SK-N-SH treated with all-trans-retinoic acid at 6 μM for 48 hours (cell line): ENCODE data around the gene CLUH.

Experiments used
- ATAC-seq: fragments of 200-7000 bp; cut with Tn5 transposase; 3 replicates; pipeline ENCODE4 v1.9.1; 2020; ENCODE audit warnings: mild to moderate bottlenecking, moderate library complexity
- ARNTL ChIP-seq: fragments of 450-650 bp; formaldehyde crosslinking; IDR thresholded peaks from 2 replicates; pipeline ENCODE4 v1.5.0; 2020; ENCODE audit warnings: low read depth, mild to moderate bottlenecking, moderate library complexity, borderline replicate concordance
- BACH2 ChIP-seq: fragments of 250-450 bp; sonication (Bioruptor Pico); IDR thresholded peaks from 2 replicates; pipeline ENCODE4 v1.9.0; 2021; ENCODE audit warnings: mild to moderate bottlenecking, borderline replicate concordance
- ESRRG ChIP-seq: fragments of 250-450 bp; sonication (Bioruptor Pico); IDR thresholded peaks from 2 replicates; pipeline ENCODE4 v1.6.1; 2021; ENCODE audit warnings: mild to moderate bottlenecking
- GLIS3 ChIP-seq: fragments of 250-450 bp; sonication (Bioruptor Pico); IDR thresholded peaks from 2 replicates; pipeline ENCODE4 v1.5.0; 2020; ENCODE audit warnings: mild to moderate bottlenecking, moderate library complexity
- ISL1 ChIP-seq: fragments of 250-450 bp; sonication (Bioruptor Pico); IDR thresholded peaks from 2 replicates; pipeline ENCODE4 v2.1.2; 2022; ENCODE audit warnings: mild to moderate bottlenecking, moderate library complexity
- OSR1 ChIP-seq: fragments of 250-450 bp; sonication (Bioruptor Pico); IDR thresholded peaks from 2 replicates; pipeline ENCODE4 v1.8.0; 2022; ENCODE audit warnings: moderate library complexity, mild to moderate bottlenecking, inconsistent platforms
- PPARA ChIP-seq: fragments of 250-450 bp; sonication (Bioruptor Pico); IDR thresholded peaks from 2 replicates; pipeline ENCODE4 v1.5.0; 2020; ENCODE audit warnings: mild to moderate bottlenecking, borderline replicate concordance
- SNAI2 ChIP-seq: fragments of 250-450 bp; sonication (Bioruptor Pico); IDR thresholded peaks from 2 replicates; pipeline ENCODE4 v1.5.0; 2020; ENCODE audit warnings: mild to moderate bottlenecking, moderate library complexity
- TCF4 ChIP-seq: fragments of 250-450 bp; sonication (Bioruptor Pico); IDR thresholded peaks from 2 replicates; pipeline ENCODE4 v1.8.0; 2021; ENCODE audit warnings: mild to moderate bottlenecking, moderate library complexity, borderline replicate concordance
- ZC3H10 ChIP-seq: fragments of 250-450 bp; sonication (Bioruptor Pico); IDR thresholded peaks from 2 replicates; pipeline ENCODE4 v1.5.1; 2021; ENCODE audit warnings: mild to moderate bottlenecking, moderate library complexity
- ZFP3 ChIP-seq: fragments of 250-450 bp; sonication (Bioruptor Pico); IDR thresholded peaks from 2 replicates; pipeline ENCODE4 v1.5.0; 2020; ENCODE audit warnings: mild to moderate bottlenecking, moderate library complexity
- ZFP30 ChIP-seq: fragments of 450-650 bp; formaldehyde crosslinking; IDR thresholded peaks from 2 replicates; pipeline ENCODE4 v1.5.0; 2022; ENCODE audit warnings: mild to moderate bottlenecking, moderate library complexity
- ZNF565 ChIP-seq: fragments of 450-650 bp; formaldehyde crosslinking; conservative IDR thresholded peaks from 2 replicates; pipeline ENCODE4 v1.5.0; 2020; ENCODE audit warnings: low read depth, mild to moderate bottlenecking, moderate library complexity
- ZNF70 ChIP-seq: fragments of 450-650 bp; formaldehyde crosslinking; IDR thresholded peaks from 2 replicates; pipeline ENCODE4 v1.5.0; 2020; ENCODE audit warnings: mild to moderate bottlenecking, moderate library complexity
- ZNF8 ChIP-seq: fragments of 450-650 bp; formaldehyde crosslinking; IDR thresholded peaks from 2 replicates; pipeline ENCODE4 v1.5.0; 2020; ENCODE audit warnings: mild to moderate bottlenecking, moderate library complexity
- TF ChIP-seq, protein P1 (sequence below): fragments of 250-450 bp; sonication (Bioruptor Pico); IDR thresholded peaks from 2 replicates; pipeline ENCODE4 v1.8.0; 2021; ENCODE audit warnings: low read depth, mild to moderate bottlenecking, moderate library complexity, borderline replicate concordance
- TF ChIP-seq, protein P2 (sequence below): fragments of 250-450 bp; sonication (Bioruptor Pico); IDR thresholded peaks from 2 replicates; pipeline ENCODE4 v1.5.1; 2021; ENCODE audit warnings: mild to moderate bottlenecking, moderate library complexity
- TF ChIP-seq, protein P3 (sequence below): fragments of 250-450 bp; sonication (Bioruptor Pico); IDR thresholded peaks from 2 replicates; pipeline ENCODE4 v1.8.0; 2020; ENCODE audit warnings: mild to moderate bottlenecking, moderate library complexity, borderline replicate concordance
- TF ChIP-seq, protein P4 (sequence below): fragments of 250-450 bp; sonication (Bioruptor Pico); IDR thresholded peaks from 2 replicates; pipeline ENCODE4 v1.5.1; 2020; ENCODE audit warnings: low read depth, mild to moderate bottlenecking, moderate library complexity

CLUH gene

DNA sequence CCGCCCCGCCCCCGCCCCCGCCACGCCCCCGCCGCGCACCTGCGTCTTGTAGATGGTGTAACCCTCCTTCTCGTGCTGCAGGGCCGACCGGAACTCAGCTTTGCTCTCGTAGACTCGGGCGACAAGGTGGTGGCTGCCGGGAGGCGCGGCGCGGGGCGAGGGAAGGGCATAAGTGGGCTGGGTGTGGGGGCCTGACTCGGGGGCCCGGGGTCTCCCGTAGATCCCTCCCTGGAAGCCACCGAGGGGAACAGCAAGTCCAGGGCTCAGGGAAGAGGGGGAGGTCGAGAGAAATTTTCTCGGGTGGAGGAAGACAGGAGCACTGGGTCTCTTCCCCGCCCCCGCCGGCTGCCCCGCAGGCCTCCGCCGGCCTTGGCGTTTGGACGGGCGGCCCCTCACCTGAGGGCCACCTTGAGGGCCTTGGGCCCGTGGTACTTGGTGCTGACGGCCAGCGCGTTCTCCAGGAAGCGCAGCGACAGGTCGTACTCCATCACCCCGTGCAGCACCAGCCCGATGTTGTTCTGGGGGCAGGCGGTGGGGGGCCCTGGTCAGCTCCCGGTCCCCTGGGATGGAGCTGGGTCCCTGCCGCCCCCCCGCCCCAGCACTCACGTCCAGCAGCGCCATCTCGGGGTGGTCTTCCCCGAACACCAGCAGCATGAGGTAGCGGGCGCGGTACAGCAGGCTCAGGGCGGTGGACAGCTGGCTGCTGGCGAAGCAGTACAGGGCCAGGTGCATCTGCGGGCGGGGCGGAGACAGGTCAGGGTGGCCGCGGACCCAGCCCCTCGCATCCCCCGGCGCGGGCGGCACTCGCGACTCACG is 19.4 kb downstream of the CLUH start:
- TF ChIP-seq BACH2 (CRISPR knock-in tag) (no peak), ZNF565 (CRISPR knock-in tag) (no peak)
- TF ChIP-seq, protein P1, sequence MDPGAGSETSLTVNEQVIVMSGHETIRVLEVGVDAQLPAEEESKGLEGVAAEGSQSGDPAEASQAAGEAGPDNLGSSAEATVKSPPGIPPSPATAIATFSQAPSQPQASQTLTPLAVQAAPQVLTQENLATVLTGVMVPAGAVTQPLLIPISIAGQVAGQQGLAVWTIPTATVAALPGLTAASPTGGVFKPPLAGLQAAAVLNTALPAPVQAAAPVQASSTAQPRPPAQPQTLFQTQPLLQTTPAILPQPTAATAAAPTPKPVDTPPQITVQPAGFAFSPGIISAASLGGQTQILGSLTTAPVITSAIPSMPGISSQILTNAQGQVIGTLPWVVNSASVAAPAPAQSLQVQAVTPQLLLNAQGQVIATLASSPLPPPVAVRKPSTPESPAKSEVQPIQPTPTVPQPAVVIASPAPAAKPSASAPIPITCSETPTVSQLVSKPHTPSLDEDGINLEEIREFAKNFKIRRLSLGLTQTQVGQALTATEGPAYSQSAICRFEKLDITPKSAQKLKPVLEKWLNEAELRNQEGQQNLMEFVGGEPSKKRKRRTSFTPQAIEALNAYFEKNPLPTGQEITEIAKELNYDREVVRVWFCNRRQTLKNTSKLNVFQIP (CRISPR knock-in tag): no peak
- TF ChIP-seq, all 23 proteins: peak for 0
- ATAC-seq: no peak

DNA sequence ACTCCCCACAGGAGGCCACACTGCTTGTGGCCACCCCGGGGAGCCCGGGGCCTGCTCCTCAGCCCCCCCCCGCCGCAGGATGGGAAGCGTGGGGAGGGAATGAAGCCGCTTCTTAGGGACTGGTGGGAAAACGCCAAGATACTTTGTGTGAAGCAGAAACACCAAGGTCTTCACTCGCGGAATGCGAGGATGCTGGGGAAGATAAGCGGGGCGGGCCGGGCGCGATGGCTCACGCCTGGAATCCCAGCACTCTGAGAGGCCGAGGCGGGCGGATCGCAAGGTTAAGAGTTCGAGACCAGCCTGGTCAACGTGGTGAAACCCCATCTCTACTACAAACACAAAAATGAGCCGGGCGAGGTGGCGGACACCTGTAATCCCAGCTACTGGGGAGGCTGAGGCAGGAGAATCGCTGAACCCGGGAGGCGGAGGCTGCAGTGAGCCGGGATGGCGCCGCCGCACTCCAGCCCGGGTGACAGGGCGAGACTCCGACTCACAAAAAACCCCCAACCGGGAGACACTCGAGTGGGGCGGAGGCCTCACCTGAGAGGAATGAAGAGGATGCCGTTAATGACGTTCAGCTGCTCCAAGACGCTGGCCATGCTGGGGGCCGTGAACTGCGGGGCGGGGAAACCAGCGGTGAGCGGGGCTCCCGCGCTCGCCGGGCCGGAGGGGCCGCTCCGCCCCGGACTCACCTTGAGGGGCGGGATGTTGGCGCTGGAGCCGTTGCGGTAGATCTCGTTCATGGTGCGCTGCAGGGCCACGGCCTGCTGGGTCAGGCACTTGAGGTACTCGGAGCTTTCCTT is 20.3 kb downstream of the CLUH start:
- TF ChIP-seq ZC3H10 (CRISPR knock-in tag): no peak
- TF ChIP-seq, protein P2, sequence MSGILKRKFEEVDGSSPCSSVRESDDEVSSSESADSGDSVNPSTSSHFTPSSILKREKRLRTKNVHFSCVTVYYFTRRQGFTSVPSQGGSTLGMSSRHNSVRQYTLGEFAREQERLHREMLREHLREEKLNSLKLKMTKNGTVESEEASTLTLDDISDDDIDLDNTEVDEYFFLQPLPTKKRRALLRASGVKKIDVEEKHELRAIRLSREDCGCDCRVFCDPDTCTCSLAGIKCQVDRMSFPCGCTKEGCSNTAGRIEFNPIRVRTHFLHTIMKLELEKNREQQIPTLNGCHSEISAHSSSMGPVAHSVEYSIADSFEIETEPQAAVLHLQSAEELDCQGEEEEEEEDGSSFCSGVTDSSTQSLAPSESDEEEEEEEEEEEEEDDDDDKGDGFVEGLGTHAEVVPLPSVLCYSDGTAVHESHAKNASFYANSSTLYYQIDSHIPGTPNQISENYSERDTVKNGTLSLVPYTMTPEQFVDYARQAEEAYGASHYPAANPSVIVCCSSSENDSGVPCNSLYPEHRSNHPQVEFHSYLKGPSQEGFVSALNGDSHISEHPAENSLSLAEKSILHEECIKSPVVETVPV: no peak
- no peak for TF ChIP-seq ZFP30 (CRISPR knock-in tag)
- no peak for TF ChIP-seq ZNF70
- TF ChIP-seq, protein P3, sequence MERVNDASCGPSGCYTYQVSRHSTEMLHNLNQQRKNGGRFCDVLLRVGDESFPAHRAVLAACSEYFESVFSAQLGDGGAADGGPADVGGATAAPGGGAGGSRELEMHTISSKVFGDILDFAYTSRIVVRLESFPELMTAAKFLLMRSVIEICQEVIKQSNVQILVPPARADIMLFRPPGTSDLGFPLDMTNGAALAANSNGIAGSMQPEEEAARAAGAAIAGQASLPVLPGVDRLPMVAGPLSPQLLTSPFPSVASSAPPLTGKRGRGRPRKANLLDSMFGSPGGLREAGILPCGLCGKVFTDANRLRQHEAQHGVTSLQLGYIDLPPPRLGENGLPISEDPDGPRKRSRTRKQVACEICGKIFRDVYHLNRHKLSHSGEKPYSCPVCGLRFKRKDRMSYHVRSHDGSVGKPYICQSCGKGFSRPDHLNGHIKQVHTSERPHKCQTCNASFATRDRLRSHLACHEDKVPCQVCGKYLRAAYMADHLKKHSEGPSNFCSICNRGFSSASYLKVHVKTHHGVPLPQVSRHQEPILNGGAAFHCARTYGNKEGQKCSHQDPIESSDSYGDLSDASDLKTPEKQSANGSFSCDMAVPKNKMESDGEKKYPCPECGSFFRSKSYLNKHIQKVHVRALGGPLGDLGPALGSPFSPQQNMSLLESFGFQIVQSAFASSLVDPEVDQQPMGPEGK (CRISPR knock-in tag): no peak
- ATAC-seq: no peak

GRCh38 chr17:2690165-2691068 is 21.1 kb downstream of the CLUH start:
- TF ChIP-seq SNAI2 (CRISPR knock-in tag) (no peak), PPARA (CRISPR knock-in tag) (no peak), ARNTL (CRISPR knock-in tag) (no peak), ZC3H10 (CRISPR knock-in tag) (no peak), ISL1 (CRISPR knock-in tag) (no peak), TCF4 (CRISPR knock-in tag) (no peak), ZFP30 (CRISPR knock-in tag) (no peak), ZFP3 (CRISPR knock-in tag) (no peak), ZNF70 (no peak), OSR1 (CRISPR knock-in tag) (no peak), GLIS3 (CRISPR knock-in tag) (no peak), BACH2 (CRISPR knock-in tag) (no peak), ZNF8 (no peak), ESRRG (CRISPR knock-in tag) (no peak)
- TF ChIP-seq, protein P2: no peak
- TF ChIP-seq, protein P3 (CRISPR knock-in tag): no peak
- TF ChIP-seq, protein P4, sequence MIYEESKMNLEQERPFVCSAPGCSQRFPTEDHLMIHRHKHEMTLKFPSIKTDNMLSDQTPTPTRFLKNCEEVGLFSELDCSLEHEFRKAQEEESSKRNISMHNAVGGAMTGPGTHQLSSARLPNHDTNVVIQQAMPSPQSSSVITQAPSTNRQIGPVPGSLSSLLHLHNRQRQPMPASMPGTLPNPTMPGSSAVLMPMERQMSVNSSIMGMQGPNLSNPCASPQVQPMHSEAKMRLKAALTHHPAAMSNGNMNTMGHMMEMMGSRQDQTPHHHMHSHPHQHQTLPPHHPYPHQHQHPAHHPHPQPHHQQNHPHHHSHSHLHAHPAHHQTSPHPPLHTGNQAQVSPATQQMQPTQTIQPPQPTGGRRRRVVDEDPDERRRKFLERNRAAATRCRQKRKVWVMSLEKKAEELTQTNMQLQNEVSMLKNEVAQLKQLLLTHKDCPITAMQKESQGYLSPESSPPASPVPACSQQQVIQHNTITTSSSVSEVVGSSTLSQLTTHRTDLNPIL: no peak
- no peak; the same call in 2 of the 3 replicates for ATAC-seq
